ENCODE results near the gene BICRA.
A peak's percentile ranks its signal among the peaks of the same experiment; 100 is the strongest.

BICRA gene

DNA sequence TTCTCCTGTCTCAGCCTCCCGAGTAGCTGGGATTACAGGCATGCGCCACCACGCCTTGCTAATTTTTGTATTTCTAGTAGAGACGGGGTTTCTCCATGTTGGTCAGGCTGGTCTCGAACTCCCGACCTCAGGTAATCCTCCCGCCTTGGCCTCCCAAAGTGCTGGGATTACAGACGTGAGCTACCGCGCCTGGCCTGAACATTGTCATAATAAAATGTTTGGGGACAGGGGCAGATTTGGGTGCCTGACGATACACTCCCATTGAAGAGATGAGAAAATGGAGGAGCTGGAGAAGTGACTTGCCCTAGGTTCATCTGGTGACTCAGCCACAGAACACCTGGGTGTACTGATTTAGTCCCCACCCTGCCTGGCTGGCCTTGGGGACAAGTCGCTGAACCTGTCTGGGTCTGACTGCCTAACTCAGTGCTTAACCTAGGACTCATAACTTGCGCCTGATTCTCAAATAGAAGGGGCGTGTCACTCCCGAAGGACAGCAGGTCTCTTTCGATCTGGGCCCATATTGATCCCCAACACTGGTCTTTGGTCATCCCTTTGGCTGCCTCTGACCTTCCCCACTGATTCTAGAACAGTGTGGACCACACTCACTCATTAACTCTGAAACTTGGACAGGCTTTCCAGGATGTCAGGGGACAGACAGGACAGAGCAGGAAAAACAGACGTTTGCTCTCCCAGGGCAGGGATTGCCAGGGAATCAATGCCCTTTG, 7.6 kb upstream of the BICRA start:
- DNase-seq (ENCODE audit: low read depth) = no peak

DNA sequence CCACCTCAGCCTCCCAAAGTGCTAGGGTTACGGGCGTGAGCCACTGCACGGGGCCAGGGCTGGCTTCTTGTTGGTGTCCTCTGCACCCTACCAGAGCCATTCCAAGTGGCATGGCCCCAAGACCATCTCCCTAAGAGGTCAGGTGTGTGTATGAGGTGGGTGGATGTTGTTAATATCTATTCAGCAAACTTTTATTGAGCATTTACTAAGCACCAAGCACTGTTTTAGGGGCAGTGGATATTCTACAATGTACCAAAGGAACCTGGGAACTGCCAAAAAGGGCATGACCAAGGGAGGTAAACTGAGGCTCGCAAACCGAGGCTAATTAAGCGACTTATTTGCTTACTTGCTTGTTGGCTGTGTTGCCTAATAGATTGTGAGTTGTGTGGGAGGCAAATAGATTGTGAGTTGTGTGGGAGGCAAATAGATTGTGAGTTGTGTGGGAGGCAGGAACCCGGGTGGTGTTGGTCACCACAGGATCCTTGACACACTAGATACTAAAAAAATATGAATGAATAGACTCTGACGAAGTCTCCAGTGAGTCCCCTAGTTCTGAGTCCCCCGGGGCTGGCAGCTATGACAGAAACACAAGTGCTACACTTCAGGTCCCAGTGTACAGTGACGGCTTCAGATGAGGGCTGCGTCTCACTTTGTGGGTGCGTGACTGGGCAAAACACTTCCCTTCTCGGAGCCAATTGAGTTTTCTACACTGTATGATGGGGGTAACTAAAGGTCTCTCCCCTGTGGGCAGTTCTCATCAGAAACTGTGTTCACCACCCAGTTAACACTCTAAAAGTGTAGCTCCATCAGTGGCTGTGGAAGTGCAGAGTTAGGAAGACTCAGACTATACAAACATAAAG, 5.0 kb upstream of the BICRA start:
- no peak for DNase-seq (ENCODE audit: low read depth)

DNA sequence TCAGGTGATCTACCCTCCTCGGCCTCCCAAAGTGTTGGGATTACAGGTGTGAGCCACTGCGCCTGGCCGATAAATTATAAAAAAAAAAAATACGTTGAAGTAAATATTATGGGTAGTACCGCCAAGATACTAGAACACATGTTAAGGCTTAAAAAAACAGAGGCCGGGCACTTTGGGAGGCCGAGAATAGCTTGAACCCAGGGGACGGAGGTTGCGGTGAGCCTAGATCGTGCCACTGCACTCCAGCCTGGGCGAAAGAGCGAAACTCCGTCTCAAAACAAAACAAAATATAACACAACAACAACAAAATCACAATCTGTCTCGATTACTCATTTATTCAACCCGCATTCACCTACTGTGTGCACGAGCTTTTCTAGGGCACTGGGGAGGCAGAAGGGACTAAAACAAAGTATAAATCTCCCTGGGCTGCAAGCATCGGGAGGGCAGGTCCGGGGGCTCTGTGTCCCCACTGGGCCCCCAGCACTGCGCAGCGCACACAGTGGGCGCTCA, 1.3 kb upstream of the BICRA start:
- DNase-seq (ENCODE audit: low read depth) = no peak

DNA sequence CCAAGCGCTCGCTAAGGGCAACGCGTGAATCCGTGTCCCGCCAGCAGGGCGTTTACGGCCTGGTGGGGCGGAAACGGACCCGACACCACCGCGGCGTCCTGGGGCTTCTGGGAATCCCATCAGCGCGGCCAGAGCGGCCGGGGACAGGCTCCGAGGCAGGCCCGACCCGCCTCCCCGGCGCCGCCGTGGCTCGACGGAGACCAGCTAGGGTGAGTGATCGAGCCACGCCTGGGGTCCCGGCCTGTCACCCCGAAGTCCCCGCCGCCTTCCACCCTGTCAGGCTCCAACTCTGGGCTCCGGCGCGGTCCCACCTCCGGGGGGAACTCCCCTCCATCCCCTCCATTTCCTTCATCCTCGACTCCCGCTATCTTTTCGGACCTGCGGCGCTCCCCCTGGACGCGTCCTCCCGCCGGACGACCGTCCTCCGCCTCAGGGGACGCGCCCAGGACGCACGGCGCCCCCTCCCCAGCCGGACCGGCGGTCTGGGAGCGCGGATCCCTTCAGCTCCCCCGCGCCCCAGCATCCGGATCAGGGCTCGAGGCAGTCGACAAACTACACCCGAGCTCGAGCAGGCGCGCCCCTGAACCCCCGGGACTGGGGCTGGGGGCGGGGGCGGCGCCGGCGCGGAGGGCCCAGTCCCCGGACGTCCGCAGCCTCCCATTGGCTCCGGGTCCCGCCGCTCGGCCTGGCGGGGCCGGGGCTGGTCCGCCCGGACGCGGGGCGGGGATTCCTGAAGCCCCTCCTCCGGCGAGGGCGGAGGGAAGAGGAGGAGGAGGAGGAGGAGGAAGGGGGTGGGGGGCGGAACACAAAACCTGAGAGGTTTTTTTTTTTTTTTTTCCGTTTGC, 638 bp upstream of the BICRA start:
- DNase-seq (ENCODE audit: low read depth) = peak; percentile 87

DNA sequence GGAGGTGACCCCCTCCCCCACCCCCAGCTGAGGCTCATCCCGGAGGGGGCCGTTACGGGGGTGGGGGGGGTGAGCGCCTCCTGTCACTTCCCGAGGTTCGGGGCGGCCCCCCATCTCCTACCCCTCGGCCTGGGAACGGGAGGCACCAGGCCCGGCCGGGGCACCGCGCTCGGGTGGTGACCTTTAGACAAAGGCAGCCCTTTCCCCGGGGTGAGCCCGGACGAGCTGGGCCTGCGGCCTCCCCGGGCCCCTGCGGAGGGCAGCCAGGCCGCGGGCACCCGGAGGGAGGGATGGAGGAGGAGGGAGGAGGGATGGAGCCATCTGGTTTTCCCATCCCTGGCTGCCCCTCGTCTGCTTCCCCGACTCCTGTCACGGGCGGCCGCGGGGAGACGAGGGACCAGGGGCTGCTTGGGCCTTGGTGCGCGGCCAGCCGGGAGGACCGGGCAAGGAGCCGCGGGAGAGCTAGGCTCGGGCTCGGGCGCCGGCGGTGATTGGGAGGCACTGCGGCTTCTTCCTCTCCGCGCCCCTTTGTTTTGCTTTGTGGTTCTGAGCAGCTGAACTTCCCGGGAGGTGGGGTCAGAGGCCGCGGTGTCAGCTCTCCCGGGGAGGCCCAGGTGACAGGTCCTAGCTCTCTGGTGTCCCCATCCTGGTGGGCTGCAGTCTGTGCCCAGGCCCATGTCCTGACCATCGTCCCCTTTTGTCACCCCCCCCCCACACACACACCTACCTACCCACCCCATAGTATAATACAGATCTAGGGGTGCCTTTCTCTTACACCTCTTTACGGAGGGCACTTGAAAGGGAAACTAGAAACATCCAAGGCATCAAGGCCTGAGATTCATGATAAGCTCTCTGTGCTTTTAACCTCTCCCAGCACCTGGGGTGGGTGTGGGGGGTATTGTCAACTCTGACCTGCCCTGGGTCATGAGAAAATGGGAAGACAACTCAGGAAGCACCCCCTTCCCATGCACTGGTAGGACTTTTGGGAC, 1.3 kb downstream of the BICRA start:
- DNase-seq (ENCODE audit: low read depth) = no peak

DNA sequence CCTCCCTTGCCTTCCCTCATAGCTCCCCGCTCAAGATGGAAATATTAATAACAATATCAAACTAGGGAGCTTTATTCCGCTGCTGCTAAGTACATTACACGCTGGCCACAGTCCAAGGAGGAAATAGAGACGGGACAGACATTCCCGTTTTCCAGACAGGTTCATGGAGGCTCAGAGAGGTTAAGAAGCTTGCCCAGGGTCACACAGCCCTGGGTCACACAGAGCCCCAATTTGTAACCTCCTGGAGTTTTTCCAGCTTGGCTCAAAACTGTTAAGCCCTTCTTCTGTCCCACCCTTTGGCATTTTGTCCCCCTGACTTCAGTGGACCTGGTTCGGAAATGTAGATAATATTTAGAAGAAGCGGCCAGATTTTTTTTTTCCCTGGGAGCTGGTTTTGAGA, 2.0 kb downstream of the BICRA start:
- no peak for DNase-seq (ENCODE audit: low read depth)

DNA sequence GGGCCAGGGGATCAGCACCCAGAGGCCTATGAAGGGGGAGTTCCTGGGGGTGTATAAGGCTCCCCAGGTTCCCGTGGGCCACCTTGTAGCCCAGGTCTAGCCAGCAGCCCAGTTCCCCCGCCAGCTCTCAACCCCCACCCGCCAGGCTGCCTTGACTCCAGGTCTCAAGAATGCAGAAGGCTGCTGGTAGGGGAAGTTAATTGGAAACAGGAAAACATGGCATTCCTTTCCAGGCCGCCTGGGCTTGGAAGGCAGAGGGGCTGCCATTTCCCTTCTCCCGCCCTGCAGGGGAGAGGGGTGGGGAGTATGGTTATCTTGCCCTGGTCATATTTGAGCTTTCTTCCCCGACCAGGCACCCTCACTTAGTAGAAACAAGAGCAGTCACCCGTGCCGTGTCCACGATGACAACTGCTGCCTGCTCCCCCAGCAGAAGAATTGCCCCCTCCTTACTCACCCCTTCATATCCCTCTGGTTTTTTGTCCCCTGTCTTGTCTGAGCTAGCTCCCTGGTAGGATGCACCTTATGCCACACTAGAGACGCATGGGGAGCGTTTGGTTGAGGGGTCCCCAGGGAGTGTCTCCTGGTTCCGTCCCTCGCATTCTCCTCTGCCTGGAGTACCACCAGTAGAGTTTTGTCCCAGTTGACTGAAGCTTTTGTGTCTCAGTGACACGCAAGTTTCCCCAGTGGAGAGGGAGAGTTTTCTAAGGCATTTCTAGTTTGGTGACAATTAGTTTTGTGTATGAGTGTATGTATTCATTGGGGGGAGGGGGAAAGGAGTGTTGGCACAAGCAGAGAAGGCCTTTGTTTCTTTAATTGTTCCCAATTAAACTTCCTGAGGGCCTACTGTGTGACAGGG, 4.5 kb downstream of the BICRA start:
- DNase-seq (ENCODE audit: low read depth) = no peak

DNA sequence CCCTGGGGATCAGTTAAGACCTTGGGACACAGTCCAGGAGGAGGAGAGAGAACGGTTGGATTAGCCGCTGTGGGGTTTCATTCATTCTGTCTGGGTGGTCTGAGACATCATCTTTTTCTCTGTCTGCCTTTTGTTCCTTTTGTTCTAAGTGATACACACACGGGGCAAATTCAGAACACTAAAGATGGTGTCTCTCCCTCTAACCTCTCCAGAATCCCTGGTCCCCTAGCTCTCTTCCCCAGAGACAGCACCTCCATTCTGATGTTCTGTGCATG, 5.0 kb downstream of the BICRA start:
- no peak for DNase-seq (ENCODE audit: low read depth)

DNA sequence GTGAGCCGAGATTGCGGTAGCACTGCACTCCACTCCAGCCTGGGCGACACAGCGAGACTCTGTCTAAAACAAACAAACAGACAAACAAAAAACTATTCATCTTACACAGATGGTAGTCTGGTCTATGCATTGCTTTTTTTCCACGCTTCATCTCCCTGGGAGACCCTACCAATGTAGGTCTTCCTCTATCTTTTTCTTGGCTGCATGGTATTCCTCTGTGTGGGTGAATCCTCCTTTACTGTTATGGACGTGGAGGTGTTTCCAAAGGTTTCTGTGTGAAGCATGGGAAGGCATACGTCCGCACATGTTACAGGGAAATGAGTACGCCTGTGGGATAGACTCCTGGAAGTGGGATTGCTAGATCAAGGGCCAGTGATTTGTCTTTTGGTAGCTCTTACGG, 5.6 kb downstream of the BICRA start:
- DNase-seq (ENCODE audit: low read depth) = no peak

DNA sequence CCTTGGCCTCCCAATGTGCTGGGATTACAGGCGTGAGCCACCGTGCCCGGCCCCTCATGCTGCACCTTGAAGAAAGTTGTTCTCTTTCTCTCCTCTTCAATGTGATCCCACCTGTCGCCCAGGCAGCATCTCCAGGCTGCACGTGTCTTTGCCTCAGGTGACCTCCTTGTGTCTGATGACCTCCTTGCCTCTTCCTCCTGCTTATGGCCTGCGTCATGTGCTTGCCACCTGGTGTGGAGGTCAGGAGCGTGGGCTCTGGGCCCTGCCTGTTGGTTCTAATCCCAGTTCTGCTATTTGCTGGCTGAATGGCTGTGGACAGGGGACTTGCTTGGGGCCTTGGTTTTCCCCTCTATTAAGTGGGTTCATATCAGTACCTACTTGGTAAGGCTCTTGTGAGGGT, 6.3 kb downstream of the BICRA start:
- no peak for DNase-seq (ENCODE audit: low read depth)

DNA sequence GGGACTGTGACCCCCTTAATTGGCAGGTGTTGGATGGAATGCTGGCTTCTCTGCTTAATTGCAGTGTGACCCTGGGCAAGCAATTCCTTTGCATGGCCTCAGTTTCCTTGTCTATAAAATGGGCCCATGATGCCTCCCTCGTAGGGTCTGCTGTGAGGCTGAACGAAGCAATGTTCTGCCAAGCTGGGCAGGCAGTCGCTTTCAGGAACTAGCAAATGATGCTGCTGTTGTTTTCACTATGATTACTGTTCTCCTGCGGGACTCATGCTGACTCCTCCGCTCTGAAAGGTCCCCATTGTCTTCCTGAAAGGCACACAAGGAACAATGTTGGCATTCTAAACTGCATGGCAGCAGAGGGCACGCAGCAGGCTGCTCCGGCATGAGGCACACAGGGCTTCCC, 6.8 kb downstream of the BICRA start:
- DNase-seq (ENCODE audit: low read depth) = no peak

DNA sequence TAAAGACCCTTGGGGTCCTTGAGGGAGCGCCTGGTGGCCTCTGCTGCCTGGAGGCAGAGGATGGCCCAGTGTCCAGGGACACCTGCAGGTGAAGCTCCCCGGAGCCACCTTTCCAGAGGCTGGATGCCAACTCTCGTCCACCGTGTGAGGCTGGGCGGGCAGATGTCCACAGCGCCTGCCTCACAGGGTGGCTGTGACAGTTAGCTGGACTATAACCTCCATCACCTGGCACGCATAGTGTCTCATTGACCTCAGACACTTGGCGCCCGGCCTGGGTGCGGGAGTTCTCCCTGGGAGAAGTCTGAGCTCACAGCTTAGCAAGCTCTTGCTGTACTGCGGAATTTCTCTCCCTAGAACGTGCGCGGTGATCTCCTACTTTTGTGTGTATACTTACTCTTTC, 9.8 kb downstream of the BICRA start:
- DNase-seq (ENCODE audit: low read depth) = no peak

DNA sequence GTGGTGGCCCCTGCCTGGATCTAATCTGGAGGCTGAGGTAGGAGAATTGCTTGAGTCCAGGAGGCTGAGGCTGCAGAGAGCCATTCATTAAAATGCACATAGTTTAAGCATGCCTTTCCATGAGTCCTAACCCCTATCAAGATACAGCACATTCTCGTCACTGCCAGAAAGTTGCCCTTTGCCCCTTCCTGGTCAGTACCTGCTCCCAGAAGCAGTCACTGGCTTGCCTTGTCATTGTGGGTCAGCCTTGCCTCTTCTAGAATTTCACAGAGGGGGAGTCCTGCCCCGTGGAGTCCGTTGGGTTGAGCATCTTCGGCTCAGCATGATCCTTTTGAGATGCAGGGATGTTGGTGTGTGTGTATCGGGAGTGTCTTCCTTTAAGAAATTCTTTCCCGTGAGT, 10.8 kb downstream of the BICRA start:
- no peak for DNase-seq (ENCODE audit: low read depth)

DNA sequence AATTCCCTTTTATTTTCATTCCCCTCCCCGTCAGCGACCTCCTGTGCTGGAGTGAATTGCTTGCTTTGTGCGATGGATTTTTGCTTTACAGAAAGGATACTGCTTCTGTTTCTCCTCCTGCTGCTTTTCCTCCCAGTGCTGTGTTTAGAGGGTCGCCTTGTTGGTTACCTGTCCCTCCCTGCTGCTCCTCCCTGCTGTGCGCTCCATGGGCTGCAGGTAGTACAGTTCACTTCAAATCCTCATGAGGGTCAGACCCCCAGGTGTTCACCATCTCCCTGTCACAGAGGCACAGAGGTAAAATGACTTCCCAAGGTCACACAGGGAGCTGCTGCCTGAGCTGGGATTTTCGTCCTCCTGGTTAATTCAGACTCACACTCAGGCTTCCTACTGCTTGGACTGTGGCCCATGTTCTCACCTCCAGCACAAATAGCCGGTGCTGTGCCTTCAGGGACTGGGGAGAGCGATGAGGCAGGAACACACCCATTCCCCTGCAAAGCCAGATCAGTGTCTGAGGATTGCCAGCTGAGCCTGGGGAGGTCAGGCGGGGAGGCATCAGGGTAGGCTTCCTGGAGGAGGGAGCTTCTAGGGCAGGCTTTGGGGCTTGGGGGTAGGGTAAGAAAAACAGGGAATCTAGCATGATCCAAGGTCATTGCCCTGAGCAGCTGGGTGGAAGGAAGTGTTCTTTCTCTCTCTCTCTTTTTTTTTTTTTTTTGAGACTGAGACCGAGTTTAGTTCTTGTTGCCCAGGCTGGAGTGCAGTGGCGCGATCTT, 14.4 kb downstream of the BICRA start:
- DNase-seq (ENCODE audit: low read depth) = no peak

DNA sequence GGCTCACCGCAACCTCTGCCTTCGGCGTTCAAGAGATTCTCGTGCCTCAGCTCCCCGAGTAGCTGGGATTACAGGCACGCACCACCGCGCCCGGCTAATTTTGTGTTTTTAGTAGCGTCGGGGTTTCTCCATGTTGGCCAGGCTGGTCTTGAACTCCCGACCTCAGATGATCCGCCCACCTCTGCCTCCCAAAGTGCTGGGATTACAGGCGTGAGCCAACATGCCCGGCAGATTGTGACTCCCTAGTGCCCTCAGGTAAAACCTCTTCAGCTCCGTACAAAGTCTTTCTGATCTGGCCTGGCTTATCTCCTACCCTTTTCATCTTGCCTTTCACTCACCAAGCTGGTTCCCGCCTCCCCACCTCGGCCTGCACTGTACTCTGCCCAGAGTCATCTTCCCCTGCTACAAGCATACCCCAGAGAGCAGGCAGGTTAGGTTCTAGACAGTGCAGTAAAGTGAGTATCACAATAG, 15.0 kb downstream of the BICRA start:
- DNase-seq (ENCODE audit: low read depth) = no peak

DNA sequence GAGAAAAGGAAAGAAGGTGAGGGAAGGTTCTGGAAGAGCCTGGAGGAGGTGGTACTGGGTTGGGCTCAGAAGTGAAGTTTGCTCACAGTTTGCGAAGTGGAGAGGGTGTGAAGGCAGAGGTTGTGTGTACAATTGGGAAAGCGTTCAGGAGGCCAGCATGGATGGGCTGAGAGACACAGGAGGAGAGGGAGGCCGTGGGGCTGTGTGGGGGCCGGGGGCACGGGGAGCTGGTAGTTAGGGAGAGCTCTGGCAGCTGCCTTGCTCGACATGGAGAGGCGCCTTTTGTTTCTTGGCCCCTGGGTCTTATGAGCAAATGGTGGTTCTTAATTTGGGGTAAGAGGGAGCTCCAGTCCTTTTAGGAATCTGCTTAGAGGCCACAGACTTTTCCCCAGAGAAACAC, 16.7 kb downstream of the BICRA start:
- no peak for DNase-seq (ENCODE audit: low read depth)

DNA sequence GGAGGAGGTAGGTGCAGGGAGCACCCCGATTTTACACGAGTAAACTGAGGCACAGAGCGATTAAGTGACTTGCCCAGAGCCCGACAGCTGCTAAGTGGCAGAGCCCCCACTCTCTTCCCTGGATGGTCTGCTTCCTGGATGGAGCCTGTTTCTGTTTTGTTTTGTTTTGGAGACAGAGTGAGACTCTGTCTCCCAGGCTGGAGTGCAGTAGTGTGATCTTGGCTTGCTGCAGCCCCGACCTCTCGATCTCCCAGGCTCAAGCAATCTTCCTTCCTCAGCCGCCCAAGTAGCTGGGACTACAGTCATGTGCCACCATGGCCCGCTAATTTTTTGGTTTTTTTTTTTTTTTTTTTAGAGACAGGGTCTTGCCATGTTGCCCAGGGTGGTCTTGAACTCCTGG, 17.3 kb downstream of the BICRA start:
- no peak for DNase-seq (ENCODE audit: low read depth)

DNA sequence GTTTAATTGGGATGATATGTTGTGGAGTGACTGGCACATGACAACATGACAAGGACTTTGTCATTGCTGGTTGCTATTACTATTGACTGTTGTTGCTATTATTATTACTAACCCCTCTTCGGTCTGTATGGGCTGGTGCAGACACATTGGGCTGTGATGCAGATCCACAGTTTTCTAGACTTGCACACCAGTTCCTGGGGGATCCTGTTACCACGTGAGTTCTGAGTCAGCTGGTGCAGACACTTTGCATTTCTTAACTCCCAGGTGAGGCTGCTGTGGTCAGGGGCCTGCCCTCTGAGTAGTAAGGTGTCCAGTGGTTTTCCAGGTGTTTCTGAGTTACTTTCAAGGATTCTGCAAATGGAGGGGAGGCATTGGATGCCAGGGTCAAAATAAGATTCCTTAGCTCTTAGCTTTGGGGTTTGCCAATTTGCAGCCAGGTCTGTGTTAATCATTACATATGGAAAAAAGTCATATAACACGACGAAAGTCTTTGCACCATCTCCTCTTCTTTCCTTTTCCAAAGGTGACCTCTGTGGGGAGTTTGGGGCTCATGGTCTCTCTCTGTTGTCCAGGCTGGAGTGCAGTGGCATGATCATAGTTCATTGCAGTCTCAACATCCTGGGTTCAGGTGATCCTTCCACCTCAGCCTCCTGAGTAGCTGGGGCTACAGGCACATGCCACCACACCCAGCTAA, 19.3 kb downstream of the BICRA start:
- no peak for DNase-seq (ENCODE audit: low read depth)

DNA sequence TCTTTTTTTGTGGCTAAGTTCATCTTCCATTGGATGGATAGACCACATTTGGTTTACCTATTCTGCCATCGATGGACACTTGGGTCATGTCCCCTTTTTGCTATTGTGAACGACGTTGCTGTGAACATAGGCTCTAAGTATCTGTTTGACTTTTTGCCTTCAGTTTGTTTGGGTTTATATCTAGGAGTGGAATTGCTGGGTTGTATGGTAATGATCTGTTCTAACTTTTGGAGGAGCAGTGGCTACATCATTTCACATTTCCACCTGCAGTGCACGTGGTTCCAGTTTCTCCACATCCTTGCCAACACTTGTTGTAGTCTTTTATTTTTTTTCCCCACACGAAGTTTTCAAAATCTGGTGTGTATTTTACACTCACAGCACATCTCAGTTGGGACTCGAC, 21.7 kb downstream of the BICRA start:
- DNase-seq (ENCODE audit: low read depth) = no peak
